Hair follicular keratinocyte (primary cell): ENCODE measurements around the gene PPP4R3B. TPM values are rescaled to one million over a fixed set of nuclear protein-coding genes. Genes with fewer than 3 reads are reported as not detected.

ENCODE experiments used
- total RNA-seq: library from RNA; depleted of rRNA; stranded (reverse); fragments of >200 nt; gene quantifications from 2 replicates; pipeline ENCODE4 v1.2.3, GENCODE V29; 2015

The PPP4R3B gene
- total RNA-seq = 24.8 and 33.8 TPM in 2 replicates

GRCh38 chr2:55617175-55618024 is at the start of gene PPP4R3B:
PPP4R3B (minus strand) TSS chr2:55617622; CDS start chr2:55617285, 337 bp downstream.

Other genes starting within 250 kb of the PPP4R3B start
- gene CCDC88A, start 197.8 kb downstream of the PPP4R3B start, total RNA-seq = 23.1 and 33.7 TPM in 2 replicates
- gene CFAP36, start 97.9 kb downstream of the PPP4R3B start, total RNA-seq = 18.4 and 23.1 TPM in 2 replicates
- gene PNPT1, start 76.2 kb upstream of the PPP4R3B start, total RNA-seq = 15.9 and 22.3 TPM in 2 replicates